ENCODE measurements around the gene MEG3.

The MEG3 gene

GRCh38 chr14:100822013-100822412 is 3.9 kb upstream of the MEG3 start:
- TF ChIP-seq CTCF (IDR thresholded peaks at IDR 0.05; ENCODE audit: insufficient read depth, low read length, poor library complexity, severe bottlenecking), result no peak

GRCh38 chr14:100822532-100823296 is 3.2 kb upstream of the MEG3 start:
- DNase-seq (ENCODE audit: extremely low read depth, insufficient read length), result no peak
- no peak overlapping the region for H3K4me3 ChIP-seq (replicated peaks; ENCODE audit: low read depth, low read length)
- H3K27me3 ChIP-seq (replicated peaks; ENCODE audit: control insufficient read depth, insufficient read depth, low read length), result no peaks in the 10 kb centered on the region
- H3K36me3 ChIP-seq (ENCODE audit: control insufficient read depth, insufficient read depth, low read length), result no peaks in the 10 kb centered on the region
- TF ChIP-seq CTCF (IDR thresholded peaks at IDR 0.05; ENCODE audit: insufficient read depth, low read length, poor library complexity, severe bottlenecking), result no peak

More at GRCh38 chr14:100822013-100822412, 3.9 kb upstream of the MEG3 start:
- H3K36me3 ChIP-seq (ENCODE audit: control insufficient read depth, insufficient read depth, low read length), result no peaks in the 10 kb centered on the region
- no peak for DNase-seq (ENCODE audit: extremely low read depth, insufficient read length)
- no peaks in the 10 kb centered on the region for H3K27me3 ChIP-seq (replicated peaks; ENCODE audit: control insufficient read depth, insufficient read depth, low read length)
- H3K4me3 ChIP-seq (replicated peaks; ENCODE audit: low read depth, low read length), result no peak overlapping the region

GRCh38 chr14:100823413-100824080 is 2.4 kb upstream of the MEG3 start:
- DNase-seq (ENCODE audit: extremely low read depth, insufficient read length), result no peak
- no peaks in the 10 kb centered on the region for H3K36me3 ChIP-seq (ENCODE audit: control insufficient read depth, insufficient read depth, low read length)
- no peak for TF ChIP-seq CTCF (IDR thresholded peaks at IDR 0.05; ENCODE audit: insufficient read depth, low read length, poor library complexity, severe bottlenecking)
- H3K27me3 ChIP-seq (replicated peaks; ENCODE audit: control insufficient read depth, insufficient read depth, low read length), result no peaks in the 10 kb centered on the region
- no peak overlapping the region for H3K4me3 ChIP-seq (replicated peaks; ENCODE audit: low read depth, low read length)

GRCh38 chr14:100824091-100824551 is 1.8 kb upstream of the MEG3 start:
- H3K4me3 ChIP-seq (replicated peaks; ENCODE audit: low read depth, low read length), result no peak overlapping the region
- TF ChIP-seq CTCF (IDR thresholded peaks at IDR 0.05; ENCODE audit: insufficient read depth, low read length, poor library complexity, severe bottlenecking), result no peak
- H3K36me3 ChIP-seq (ENCODE audit: control insufficient read depth, insufficient read depth, low read length), result no peaks in the 10 kb centered on the region
- no peak for DNase-seq (ENCODE audit: extremely low read depth, insufficient read length)
- no peaks in the 10 kb centered on the region for H3K27me3 ChIP-seq (replicated peaks; ENCODE audit: control insufficient read depth, insufficient read depth, low read length)

GRCh38 chr14:100824901-100825712 is 811 bp upstream of the MEG3 start:
- no peak overlapping the region for H3K4me3 ChIP-seq (replicated peaks; ENCODE audit: low read depth, low read length)
- H3K27me3 ChIP-seq (replicated peaks; ENCODE audit: control insufficient read depth, insufficient read depth, low read length), result no peaks in the 10 kb centered on the region
- no peak for TF ChIP-seq CTCF (IDR thresholded peaks at IDR 0.05; ENCODE audit: insufficient read depth, low read length, poor library complexity, severe bottlenecking)
- no peaks in the 10 kb centered on the region for H3K36me3 ChIP-seq (ENCODE audit: control insufficient read depth, insufficient read depth, low read length)
- no peak for DNase-seq (ENCODE audit: extremely low read depth, insufficient read length)

Measured in GM06990 (cell line).